GM12865 (cell line): Measurements from ENCODE around the gene GPATCH4.
"Not testable (repeated sequence)": the region's sequence is repeated elsewhere in the genome, so short reads cannot be mapped to it uniquely, and the experiment has no call there.

Experiments
- DNase-seq: peaks from one replicate; pipeline ENCODE4 v3.0.0; 2010; ENCODE audit warnings: low read depth
- H3K4me3 ChIP-seq: 2 replicates; pipeline ENCODE4 v1.5.1; 2011; ENCODE audit warnings: mild to moderate bottlenecking, low read depth, low read length, control low read depth
- CTCF ChIP-seq: IDR thresholded peaks from 2 replicates; pipeline ENCODE4 v1.5.1; 2011; ENCODE audit warnings: low read length, control low read depth, low read depth, inconsistent platforms; ENCODE audit not compliant: insufficient read depth; ENCODE audit errors: missing control alignments

Gene GPATCH4

GRCh38 chr1:156592158-156592909, 8.9 kb downstream of the GPATCH4 start:
- H3K4me3 ChIP-seq = peak overlapping the region; percentile 74
- TF ChIP-seq CTCF = no peak
- DNase-seq = peak; percentile 19

GRCh38 chr1:156591432-156592157, 9.7 kb downstream of the GPATCH4 start, which contains the start of gene NAXE:
Gene NAXE (plus strand): TSS chr1:156591776. CDS start chr1:156591805, 29 bp downstream.
- no peak for TF ChIP-seq CTCF
- DNase-seq = peak; percentile 80
- H3K4me3 ChIP-seq = peak within 1 kb of the TSS; percentile 74

GRCh38 chr1:156591181-156591431, 10.2 kb downstream of the GPATCH4 start:
- peak overlapping the region; percentile 74 for H3K4me3 ChIP-seq
- no peak for TF ChIP-seq CTCF
- DNase-seq = no peak

GRCh38 chr1:156590326-156591180, 10.7 kb downstream of the GPATCH4 start:
- DNase-seq = peak; percentile 29
- TF ChIP-seq CTCF = no peak
- peak overlapping the region; percentile 74 for H3K4me3 ChIP-seq

GRCh38 chr1:156589546-156589945, 11.7 kb downstream of the GPATCH4 start:
- no peak for TF ChIP-seq CTCF
- no peak overlapping the region for H3K4me3 ChIP-seq
- DNase-seq = no peak

GRCh38 chr1:156587927-156588326, 13.4 kb downstream of the GPATCH4 start:
- H3K4me3 ChIP-seq, DNase-seq: not testable (repeated sequence)

- H3K4me3 ChIP-seq = no peak overlapping the region
- TF ChIP-seq CTCF = no peak
- DNase-seq = no peak
Observed at GRCh38 chr1:156586892-156587477, 14.3 kb downstream of the GPATCH4 start.
